GM21390 (cell line): ENCODE measurements around the gene RADIL.

Experiments used
- ATAC-seq: cut with Tn5 transposase; IDR thresholded peaks from one replicate; pipeline ENCODE4 v1.9.1; 2021; ENCODE audit not compliant: unreplicated experiment

Gene RADIL

DNA sequence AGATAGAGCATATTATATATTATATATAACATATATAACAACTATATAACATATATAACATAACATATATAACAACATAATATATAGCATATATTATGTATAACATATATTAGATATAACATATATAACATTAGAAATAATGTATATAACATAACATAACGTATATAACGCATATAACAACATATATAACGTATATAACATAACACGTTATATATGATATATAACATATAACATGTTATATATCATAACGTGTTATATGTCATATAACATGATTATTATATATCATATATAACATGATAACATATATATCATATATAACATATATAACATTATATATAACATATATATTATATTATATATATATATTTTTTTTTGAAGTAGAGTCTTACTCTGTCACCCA is 104.4 kb downstream of the RADIL start:
- ATAC-seq: no peak

DNA sequence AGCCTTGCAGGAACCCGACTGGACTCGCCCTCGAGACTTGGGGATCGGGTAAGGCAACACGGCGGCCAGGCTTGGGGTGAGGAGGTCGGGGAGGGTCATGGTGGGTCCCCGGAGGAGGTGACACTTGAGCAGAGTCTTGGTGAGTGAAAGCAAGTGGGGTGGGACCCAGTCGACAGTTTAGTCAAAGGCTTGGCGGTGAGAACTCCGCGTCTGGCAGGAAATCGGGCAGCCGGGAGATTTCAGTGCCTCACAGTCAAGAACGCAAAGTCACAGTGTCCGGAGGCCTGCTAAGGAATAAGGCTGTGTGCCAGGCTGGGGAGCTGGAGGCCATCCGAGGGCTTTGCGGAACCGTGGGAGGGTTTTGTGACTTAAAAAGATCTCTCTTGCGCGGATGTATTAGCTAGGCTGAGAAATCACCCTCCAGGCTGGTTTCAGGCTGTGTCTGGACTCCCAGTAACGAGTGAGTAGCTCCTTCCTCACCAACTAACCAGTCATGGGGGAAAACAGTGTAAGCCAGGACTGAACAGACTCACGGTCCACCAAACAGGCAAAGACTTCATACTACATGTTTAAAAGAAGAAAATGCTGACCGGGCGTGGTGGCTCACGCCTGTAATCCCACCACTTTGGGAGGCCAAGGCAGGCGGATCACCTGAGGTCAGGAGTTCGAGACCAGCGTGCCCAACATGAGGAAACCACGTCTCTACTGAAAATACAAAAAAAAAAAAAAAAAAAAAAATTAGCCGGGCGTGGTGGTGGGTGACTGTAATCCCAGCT is 107.5 kb downstream of the RADIL start:
- peak; percentile 13 for ATAC-seq

DNA sequence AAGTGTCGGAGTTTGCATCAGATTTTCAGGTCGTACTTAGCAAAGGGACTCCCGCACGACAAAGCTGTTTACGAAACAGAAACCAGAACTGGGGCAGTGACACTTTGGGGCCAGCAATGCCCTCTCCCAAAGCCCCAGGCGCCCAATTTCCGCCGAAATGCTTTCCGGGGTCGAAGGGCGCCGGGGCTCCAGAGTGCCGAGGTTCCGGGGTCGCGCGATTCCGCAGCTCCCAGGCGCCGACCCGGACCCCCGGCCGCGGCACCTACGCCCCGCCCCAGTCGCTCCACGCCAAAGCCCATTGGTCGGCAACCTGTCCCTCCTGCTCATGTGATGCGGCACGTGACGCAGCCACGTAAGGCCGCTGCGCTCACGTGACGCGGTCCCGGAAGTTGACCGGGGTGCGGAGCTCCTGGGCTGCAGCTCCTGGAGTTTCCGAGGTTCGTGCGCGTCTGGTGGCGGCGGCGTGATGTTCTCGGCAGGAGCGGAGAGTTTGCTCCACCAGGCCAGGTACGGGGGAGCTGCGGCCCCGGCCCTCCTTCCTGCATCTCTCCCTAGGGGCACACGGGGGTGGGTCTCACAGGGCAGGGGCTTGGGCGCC is 108.2 kb downstream of the RADIL start, which contains the start of gene AP5Z1:
Gene AP5Z1, plus strand, starts transcription at position 374 of the 598 bp plus-strand sequence. Its CDS starts 93 bp downstream, at position 467.
- ATAC-seq: peak; percentile 92

DNA sequence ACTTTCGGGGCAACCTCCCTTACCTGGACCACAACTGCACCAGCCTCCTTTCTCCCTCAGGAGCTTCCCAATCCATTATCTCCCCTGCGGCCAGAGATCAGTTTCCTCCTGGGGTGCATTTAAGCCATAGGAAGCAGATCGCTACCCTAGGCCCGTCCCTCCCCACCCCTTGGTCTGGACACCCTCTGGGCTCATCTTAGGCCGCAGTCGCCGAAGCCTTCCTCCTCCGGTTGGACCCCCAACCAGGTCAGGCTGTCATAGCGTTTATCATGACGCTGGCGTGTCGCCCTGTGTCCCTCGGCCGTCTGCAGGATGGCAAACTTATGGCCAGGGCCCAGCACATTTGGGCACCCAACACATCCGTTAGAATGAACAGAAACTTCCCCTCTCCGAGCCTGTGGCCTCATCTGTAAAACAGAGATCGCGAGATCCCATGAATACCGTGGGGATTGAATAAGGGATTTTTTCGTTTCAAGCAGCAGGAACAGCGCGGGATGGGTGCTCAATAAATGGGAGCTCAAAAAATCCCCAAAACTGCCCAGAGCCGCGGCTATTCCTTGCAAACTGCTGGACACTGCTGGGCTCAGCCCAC is 108.8 kb downstream of the RADIL start:
- ATAC-seq: peak; percentile 19

DNA sequence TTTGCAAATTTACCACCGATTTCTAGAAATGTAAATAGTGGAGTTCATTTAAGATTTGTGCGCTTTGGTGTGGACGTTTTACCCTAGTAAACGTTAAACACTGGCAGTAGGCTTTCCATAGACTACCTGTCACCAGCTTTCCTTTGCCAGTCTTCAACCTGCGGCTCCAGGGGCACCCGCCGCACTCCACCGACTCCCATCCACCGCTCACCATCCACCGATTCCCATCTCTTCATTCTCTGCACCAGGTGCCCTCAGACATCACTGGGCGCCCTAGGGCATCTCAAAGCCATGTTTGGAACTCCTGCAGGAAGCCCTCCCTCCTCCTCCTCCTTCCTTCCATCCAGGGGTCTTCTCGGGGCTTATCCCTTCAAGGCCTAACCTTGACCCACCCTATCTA is 109.5 kb downstream of the RADIL start:
- ATAC-seq: no peak

DNA sequence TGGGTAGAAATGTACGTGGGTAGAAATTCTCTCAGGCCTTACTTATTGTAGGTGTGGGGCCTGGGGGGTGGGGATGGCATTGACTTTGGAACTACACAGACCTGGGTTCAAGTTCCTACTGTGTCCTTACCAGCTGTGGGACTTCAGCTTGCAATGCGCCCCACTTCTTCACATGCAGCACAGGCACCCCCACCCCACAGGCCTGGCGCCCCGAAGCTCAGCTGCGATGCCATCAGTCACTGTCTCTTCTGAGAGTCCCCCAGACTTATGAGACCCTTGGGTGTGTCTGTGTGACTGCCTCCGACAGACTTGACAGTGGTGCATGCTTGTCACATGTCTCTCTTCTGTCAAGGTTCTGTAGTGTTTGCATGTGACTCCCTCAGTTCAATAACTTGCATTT is 111.2 kb downstream of the RADIL start:
- no peak for ATAC-seq

DNA sequence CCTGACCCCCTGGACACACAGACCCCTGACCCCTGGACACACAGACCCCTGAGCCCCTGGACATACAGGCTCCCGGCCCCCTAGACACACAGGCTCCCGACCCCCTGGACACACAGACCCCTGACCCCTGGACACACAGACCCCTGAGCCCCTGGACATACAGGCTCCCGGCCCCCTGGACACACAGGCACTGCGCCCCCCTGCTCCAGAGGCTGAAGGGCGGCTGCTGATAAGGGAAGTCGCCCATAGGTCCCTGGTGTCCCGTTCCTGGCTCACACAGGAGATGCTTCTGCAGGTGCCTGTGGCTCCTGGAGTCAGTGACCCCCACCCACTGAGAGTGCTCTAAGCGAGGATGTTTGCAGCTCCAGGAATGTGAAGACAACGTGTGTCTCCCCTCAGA is 111.8 kb downstream of the RADIL start:
- no peak for ATAC-seq

DNA sequence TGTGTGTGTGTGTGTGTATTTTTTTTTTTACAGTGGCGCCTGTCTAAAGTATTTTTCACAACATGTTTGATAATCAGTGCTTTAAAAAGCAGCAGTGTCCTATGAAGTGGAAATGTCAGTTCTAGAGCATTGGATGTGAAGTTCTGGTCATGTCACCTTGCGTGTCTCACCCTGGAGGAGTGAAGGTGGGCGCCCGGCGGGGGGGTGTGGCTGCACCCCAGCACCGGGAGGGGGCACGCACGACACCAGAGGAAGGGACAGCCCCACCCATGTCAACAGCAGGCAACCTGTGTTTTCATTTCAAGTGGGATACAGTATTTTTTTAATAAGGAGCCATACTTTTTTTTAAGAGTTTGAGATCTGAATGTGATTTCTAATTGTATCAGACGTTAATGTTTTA is 112.6 kb downstream of the RADIL start:
- ATAC-seq: no peak

DNA sequence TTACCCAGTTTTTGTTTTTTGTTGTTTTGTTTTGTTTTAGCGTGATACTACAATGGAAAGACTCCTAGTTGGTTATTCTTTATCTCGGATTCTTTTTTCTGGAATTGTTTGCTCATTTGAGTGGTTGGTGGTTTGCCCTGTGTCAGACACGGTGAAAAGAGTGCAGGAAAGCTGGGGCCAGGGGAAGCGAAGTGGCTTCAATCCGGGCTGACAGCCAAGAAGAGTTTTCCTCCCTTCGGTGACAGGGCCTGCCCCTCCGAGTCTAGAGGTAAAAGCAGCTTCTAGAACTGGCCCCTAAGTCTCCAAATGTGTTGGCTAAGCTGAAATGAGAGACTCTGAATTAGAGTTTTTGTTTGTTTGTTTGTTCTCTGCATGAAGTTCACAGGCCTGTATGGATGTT is 113.8 kb downstream of the RADIL start:
- no peak for ATAC-seq

DNA sequence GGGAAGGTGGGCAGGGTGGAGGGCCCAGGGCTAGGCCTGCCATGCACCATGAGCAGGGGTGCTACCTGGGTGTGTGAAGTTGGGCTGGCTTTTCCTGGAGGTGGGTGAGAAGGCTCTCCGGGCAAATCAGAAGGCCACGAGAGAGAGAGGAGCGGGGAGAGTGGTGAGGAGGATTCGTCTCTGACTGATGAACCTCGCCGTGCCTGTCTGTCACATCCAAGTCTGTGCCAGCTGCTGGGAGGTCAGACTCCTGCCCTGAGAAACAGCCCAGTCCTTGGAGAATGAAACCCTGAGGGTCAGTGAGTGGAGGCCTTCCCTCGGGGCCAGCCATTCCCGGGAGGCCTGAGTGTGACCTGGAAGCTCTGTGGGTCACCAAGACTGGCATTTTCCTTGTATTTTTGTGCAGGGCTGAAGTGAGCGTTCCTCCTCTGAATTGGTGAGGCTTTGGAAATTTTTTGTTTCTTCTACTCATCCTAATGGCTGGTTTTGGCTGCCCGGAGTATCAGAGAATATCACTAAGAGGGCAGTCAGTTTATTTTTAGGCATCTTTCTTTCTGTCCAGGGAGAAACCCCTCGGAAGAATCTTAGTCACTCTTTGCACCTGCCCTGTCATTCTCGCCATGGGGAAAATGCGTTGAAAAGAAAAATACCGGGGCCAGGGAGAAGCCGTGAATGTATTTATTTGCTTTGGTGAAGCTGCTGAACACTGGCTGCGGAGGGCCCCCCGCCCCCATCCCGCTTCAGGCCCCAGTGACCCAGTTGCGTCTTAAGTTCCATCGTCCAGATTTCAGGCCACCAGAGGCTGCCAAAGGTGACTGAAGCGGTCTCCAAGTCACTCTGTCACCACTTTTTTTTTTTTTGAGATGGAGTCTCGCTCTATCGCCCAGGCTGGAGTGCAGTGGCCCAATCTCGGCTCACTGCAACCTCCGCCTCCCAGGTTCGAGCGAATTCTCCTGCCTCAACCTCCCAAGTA is 114.6 kb downstream of the RADIL start:
- ATAC-seq: no peak

DNA sequence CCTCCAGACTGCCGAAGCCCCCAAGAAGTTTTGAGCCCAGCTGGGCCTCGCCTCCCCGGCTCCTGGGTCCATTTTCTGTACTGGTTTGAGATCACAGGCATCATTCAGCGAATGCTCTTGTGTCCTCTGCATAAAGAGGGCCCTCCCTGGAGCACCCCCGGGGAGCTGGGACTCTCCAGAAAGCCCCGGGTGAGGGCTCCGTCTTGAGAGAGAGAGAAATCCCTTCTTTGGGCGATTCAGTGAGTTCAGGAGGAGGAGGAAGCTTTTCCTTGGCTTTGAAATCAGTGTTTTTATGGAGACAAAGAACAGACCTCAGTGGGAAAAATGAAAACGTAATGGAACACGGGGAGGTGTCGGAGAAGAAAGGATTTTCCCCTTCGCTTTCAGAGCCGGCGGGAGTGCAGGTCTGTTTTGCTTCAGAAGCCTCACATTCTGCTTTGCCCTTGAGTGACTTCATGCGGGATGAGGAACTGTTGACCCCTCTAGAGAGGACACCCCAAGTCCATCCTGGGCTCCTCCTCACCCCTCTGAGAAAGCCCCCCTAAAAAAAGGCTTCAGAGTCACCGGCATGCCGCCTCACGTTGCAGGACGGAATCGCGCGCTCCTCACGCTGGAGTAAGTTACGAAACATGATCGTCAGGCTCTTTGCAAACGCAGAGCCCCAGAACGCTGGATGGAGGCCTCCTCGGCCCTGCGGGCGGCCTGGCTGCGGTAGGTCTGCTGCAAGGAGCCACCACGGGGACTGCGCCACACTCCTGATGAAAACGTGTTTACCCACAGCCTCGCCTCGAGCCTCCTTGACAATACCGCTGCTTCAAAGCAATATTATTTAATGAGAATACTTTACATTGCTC is 116.6 kb downstream of the RADIL start:
- ATAC-seq: no peak

DNA sequence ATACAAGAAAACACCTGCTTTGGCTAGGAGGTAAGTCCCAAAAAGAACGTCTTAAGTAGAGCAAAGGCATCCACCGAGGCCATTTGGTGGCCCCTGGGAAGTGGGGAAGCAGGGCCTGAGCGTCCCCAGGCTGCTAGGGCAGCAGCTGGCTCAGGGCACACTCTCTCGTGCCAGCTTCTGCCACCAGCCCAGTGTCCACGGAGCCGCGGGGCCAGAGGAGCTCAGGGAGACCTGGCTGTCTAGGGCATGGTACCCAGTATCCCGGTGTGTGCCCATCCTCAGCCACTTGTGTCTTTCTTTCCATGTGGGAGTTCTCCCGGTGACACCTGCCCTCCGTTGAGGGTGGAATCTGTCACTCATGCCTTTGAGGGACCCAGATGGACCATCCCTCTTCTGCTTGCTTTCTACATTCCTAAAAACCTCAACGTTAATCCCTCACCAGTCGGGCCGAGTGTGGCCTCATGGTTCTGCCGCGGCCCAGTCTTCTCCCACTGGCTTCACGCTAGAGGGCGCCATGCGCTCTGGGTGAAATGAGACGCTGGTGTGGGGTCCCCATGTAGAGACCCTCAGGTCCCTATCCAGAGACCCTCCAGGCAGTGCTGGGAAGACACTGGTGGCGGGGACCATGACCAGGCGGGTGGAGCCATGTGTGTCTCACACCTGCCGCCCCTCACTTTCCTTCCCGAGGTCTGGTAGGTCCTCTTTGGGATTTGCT is 117.6 kb downstream of the RADIL start:
- ATAC-seq: no peak

DNA sequence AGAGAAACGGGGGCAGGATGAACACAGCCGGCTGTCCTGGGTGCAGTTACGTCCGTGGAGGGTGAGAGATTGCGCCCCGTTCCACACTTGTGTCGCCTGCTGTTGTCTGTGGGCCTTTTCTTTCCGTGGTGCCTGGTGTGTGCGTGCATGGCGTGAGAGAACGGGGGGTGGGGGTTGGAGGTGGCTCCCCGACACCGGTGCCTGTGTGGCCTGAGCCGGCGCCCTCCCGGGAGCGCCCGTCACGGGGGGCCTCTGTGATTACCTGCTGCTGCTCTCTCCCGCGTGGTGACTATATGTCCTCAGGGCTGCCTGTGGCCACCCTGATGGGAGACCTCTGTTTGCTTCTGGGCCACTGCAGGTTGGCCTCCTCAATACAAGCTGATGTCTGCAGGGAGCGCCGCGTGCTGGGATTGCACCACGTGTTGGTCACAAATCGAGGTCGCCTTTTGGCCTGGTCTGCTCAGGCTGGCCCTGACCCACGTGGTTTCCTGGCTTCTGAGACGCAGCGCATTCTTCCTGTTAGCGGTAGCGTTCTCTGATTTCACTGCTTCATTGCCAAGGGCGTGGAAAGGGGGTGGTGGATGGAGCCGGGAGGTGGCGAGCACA is 119.0 kb downstream of the RADIL start:
- ATAC-seq: no peak

DNA sequence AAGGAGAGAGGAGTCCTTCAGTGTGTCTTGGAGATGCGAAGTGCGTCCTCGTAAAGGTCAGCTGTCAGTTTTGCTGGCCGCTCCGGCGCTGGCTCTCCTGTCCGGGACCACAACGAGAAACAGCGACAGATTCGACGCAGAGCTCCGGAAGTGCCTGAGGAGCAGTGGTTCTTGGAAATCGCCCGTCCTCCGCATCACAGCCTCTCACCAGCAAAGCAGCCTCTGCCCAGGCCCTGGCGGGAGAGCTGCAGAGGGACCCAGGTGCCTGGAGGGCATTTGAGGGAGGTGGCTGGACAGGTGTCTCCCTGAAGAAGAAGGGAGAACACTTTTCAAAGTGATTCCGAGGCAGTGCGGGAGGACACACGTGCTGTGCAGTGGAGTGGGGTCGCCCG is 119.7 kb downstream of the RADIL start:
- ATAC-seq: no peak

DNA sequence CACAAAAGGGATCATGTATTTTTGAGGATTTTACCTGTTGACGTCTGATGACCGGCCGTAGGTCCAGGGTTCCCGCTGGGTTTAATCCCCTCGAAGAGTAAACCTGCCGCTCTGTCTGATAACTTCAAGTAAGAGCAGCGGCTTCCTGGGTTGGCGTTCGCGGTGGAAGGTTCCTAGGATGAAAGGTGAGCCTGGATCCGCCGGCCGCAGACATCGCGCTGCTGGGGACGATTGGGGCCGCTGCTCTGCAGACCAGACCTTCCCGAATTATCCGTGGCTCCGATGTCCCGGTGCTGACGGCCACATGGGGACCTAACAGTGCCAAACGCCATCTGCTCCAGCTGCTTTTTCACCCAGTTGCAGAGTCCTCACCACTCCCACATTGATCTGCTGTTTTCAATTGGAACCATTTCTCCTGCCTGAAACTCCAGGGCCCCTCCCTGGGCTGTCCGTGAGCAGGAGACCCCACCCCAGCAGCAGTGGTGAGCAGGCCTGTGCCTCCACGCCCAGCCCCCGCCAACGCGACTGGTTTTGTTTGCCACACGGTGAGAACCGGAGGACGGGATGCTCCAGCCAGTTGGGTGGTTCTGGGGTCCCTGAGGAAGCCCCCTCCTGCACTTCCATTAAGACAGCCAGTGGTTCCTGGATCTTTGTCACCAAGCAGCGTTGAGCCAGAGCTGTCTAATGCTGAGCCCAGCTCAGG is 120.3 kb downstream of the RADIL start:
- ATAC-seq: no peak

DNA sequence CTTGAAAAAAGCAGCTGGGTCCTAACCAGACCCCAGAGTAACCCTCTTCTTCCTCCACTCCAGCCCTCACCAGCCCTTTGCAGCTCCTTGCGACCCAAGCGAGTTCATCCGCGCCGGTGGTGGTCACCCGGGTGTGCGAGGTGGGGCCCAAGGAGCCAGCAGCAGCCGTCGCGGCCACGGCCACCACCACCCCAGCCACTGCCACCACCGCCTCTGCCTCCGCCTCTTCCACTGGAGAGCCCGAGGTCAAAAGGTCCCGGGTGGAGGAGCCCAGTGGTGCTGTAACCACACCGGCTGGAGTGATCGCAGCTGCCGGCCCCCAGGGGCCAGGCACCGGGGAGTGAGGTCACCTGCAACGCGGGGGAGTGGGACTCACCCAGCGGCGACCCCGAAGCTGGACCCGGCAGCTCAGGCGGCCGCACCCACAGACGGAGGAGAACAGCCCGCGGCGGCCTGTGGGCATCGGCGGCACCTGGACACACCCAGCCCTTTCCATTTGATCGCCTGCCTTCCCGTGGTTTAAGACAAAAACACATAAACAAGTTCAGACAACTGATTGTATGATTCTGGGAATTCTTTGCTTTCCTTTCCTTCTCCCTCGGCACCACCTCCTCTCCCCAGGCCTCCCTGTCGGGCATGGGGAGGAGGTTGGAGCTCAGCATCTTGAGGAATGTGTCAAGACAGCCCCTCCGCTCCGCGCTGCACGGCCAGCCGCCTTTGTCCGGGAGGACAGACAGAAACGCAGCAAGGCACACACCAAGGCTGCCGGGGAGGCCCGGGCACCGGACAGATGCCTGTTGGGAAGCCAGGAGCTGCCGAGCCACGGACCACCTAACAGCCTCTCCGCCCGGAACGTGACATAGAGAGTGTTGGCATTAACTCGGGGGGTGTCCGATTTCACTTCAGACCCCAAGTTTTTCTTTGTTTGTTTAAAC is 121.1 kb downstream of the RADIL start:
- ATAC-seq: no peak

DNA sequence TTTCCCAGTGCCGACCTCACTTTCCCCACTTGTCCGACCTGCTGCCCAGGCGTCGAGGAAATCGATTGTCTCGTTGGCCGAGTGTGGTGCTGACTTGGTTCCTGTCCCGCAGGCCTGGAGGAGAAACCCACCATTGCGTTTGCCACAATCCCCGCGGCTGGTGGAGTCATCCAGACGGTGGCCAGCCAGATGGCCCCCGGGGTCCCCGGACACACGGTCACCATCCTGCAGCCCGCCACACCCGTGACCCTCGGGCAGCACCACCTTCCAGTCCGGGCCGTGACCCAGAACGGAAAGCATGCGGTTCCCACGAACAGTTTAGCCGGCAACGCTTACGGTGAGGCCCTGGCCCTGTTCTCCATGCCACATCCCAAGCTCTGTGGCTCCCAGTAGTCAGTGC is 122.6 kb downstream of the RADIL start:
- no peak for ATAC-seq

DNA sequence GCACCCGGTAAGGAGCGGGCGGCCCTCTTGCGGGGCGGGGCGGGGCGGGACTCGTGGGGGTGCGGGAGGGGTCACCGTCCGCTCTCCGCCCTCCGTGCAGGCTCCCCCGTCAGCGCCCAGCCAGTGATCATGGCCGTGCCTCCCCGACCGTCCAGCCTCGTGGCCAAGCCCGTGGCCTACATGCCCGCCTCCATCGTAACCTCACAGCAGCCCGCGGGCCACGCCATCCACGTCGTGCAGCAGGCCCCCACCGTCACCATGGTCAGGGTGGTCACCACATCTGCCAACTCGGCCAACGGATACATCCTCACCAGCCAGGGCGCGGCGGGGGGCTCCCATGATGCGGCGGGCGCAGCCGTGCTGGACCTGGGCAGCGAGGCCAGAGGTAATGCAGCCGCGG is 124.3 kb downstream of the RADIL start:
- ATAC-seq: no peak
